Superior temporal gyrus (tissue), 1 donor: Measurements from ENCODE around the gene PAX2.

Experiments used
- DNase-seq: peaks from one replicate; pipeline ENCODE4 v3.0.0-alpha.2; 2016; ENCODE audit errors: extremely low spot score

The PAX2 gene

GRCh38 chr10:100724531-100725027, 20.8 kb upstream of the PAX2 start:
- DNase-seq, result no peak

GRCh38 chr10:100725071-100725471, 20.3 kb upstream of the PAX2 start:
- no peak for DNase-seq

GRCh38 chr10:100725869-100726426, 19.4 kb upstream of the PAX2 start:
- DNase-seq, result no peak

- no peak for DNase-seq
Observed at GRCh38 chr10:100727808-100728207, 17.6 kb upstream of the PAX2 start.

- DNase-seq, result no peak
Observed at GRCh38 chr10:100728928-100729861, 16.2 kb upstream of the PAX2 start.

- no peak for DNase-seq
Observed at GRCh38 chr10:100729862-100730724, 15.3 kb upstream of the PAX2 start.

- no peak for DNase-seq
Observed at GRCh38 chr10:100730725-100731406, 14.5 kb upstream of the PAX2 start.

GRCh38 chr10:100731407-100732240, 13.8 kb upstream of the PAX2 start:
- DNase-seq, result no peak

GRCh38 chr10:100732241-100732596, 13.2 kb upstream of the PAX2 start:
- DNase-seq, result no peak

GRCh38 chr10:100733329-100733728, 12.1 kb upstream of the PAX2 start:
- DNase-seq, result no peak

- DNase-seq, result no peak
Observed at GRCh38 chr10:100734295-100735086, 10.9 kb upstream of the PAX2 start.

GRCh38 chr10:100735087-100735336, 10.4 kb upstream of the PAX2 start:
- no peak for DNase-seq

- no peak for DNase-seq
Observed at GRCh38 chr10:100735337-100736143, 9.8 kb upstream of the PAX2 start.

GRCh38 chr10:100736144-100736808, 9.1 kb upstream of the PAX2 start:
- DNase-seq, result no peak

GRCh38 chr10:100736809-100737354, 8.5 kb upstream of the PAX2 start:
- DNase-seq, result no peak

GRCh38 chr10:100737355-100738054, 7.9 kb upstream of the PAX2 start:
- DNase-seq, result no peak

GRCh38 chr10:100738055-100738827, 7.1 kb upstream of the PAX2 start:
- DNase-seq, result no peak
